ENCODE data around the gene FBXW7.

The FBXW7 gene

GRCh38 chr4:152273343-152273742 is 262.5 kb downstream of the FBXW7 start:
- no peak for TF ChIP-seq ZNF837 (tag by site-specific recombination; IDR thresholded peaks at IDR 0.05)
- TF ChIP-seq, protein P1, sequence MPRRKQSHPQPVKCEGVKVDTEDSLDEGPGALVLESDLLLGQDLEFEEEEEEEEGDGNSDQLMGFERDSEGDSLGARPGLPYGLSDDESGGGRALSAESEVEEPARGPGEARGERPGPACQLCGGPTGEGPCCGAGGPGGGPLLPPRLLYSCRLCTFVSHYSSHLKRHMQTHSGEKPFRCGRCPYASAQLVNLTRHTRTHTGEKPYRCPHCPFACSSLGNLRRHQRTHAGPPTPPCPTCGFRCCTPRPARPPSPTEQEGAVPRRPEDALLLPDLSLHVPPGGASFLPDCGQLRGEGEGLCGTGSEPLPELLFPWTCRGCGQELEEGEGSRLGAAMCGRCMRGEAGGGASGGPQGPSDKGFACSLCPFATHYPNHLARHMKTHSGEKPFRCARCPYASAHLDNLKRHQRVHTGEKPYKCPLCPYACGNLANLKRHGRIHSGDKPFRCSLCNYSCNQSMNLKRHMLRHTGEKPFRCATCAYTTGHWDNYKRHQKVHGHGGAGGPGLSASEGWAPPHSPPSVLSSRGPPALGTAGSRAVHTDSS (tag by site-specific recombination; IDR thresholded peaks at IDR 0.05), result no peak
- TF ChIP-seq ZNF121 (tag by site-specific recombination; IDR thresholded peaks at IDR 0.05), result no peak
- TF ChIP-seq AEBP2 (tag by site-specific recombination; IDR thresholded peaks at IDR 0.05; ENCODE audit: borderline replicate concordance), result no peak
- no peak for TF ChIP-seq KLF1 (tag by site-specific recombination; IDR thresholded peaks at IDR 0.05)
- no peak for TF ChIP-seq ZNF133 (tag by site-specific recombination; IDR thresholded peaks at IDR 0.05)
- TF ChIP-seq ZFP3 (tag by site-specific recombination; IDR thresholded peaks at IDR 0.05; ENCODE audit: low read depth), result no peak
- TF ChIP-seq ZBTB8A (tag by site-specific recombination; IDR thresholded peaks at IDR 0.05), result no peak
- TF ChIP-seq IKZF3 (tag by site-specific recombination; IDR thresholded peaks at IDR 0.05), result no peak
- TF ChIP-seq, protein P2, sequence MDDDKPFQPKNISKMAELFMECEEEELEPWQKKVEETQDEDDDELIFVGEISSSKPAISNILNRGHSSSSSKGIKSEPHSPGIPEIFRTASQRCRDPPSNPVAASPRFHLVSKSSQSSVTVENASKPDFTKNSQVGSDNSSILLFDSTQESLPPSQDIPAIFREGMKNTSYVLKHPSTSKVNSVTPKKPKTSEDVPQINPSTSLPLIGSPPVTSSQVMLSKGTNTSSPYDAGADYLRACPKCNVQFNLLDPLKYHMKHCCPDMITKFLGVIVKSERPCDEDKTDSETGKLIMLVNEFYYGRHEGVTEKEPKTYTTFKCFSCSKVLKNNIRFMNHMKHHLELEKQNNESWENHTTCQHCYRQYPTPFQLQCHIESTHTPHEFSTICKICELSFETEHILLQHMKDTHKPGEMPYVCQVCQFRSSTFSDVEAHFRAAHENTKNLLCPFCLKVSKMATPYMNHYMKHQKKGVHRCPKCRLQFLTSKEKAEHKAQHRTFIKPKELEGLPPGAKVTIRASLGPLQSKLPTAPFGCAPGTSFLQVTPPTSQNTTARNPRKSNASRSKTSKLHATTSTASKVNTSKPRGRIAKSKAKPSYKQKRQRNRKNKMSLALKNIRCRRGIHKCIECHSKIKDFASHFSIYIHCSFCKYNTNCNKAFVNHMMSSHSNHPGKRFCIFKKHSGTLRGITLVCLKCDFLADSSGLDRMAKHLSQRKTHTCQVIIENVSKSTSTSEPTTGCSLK (tag by site-specific recombination; IDR thresholded peaks at IDR 0.05), result no peak
- no peak for TF ChIP-seq WT1 (tag by site-specific recombination; IDR thresholded peaks at IDR 0.05)
- no peak for TF ChIP-seq INSM2 (tag by site-specific recombination; IDR thresholded peaks at IDR 0.05)
- no peak for TF ChIP-seq ZNF792 (tag by site-specific recombination; IDR thresholded peaks at IDR 0.05)
- TF ChIP-seq PBX3 (CRISPR knock-in tag; IDR thresholded peaks at IDR 0.05), result no peak
- TF ChIP-seq, protein P3, sequence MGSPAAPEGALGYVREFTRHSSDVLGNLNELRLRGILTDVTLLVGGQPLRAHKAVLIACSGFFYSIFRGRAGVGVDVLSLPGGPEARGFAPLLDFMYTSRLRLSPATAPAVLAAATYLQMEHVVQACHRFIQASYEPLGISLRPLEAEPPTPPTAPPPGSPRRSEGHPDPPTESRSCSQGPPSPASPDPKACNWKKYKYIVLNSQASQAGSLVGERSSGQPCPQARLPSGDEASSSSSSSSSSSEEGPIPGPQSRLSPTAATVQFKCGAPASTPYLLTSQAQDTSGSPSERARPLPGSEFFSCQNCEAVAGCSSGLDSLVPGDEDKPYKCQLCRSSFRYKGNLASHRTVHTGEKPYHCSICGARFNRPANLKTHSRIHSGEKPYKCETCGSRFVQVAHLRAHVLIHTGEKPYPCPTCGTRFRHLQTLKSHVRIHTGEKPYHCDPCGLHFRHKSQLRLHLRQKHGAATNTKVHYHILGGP (tag by site-specific recombination; IDR thresholded peaks at IDR 0.05), result no peak
- no peak for TF ChIP-seq MYNN (tag by site-specific recombination; IDR thresholded peaks at IDR 0.05; ENCODE audit: borderline replicate concordance)
- Histone ChIP-seq H3K4me1 (ENCODE audit: control insufficient read depth, insufficient read depth, low read length) (no peaks in the 10 kb centered on the region), H3K4me3 (ENCODE audit: low read depth, low read length) (no peak overlapping the region), H3K27ac (ENCODE audit: extremely low read depth, low read depth, low read length) (no peak overlapping the region), H3K9me3 (ENCODE audit: control insufficient read depth, insufficient read depth, low read depth, low read length) (no peaks in the 10 kb centered on the region), H3K36me3 (ENCODE audit: control insufficient read depth in 2 of 2, insufficient read depth in 1 of 2, low read length in 2 of 2) (no peaks in the 10 kb centered on the region)
- ChIA-PET POLR2A (no interaction called here), CTCF (no interaction called here)
